Cardiac septum (tissue), 1 donor: ENCODE data around the gene HSD11B1L. TPM values are rescaled to one million over a fixed set of nuclear protein-coding genes. Genes with fewer than 3 reads are reported as not detected.
"Not testable (repeated sequence)": the region's sequence is repeated elsewhere in the genome, so short reads cannot be mapped to it uniquely, and the experiment has no call there.

ENCODE experiments used
- DNase-seq: peaks from one replicate; pipeline ENCODE4 v3.0.0-alpha.2; 2020; ENCODE audit warnings: low spot score
- intact Hi-C: fragments of 100-400 bp; cut with DNase I; formaldehyde crosslinking; loops from one replicate; pipeline ENCODE4 v1.14.0; 2022
- total RNA-seq: library from RNA; stranded (reverse); fragmentation: NEBNext Ultra II Directional; extraction: Animal tissue kit (Norgen Biotek cat#: 25700); gene quantifications from one replicate; pipeline ENCODE4 v1.2.1, GENCODE V29; 2021
- donor health status: DM: no; HTN: no; CAD: no.

The HSD11B1L gene
- total RNA-seq, 1 donor from 2014 or later = 4.3 TPM

DNA sequence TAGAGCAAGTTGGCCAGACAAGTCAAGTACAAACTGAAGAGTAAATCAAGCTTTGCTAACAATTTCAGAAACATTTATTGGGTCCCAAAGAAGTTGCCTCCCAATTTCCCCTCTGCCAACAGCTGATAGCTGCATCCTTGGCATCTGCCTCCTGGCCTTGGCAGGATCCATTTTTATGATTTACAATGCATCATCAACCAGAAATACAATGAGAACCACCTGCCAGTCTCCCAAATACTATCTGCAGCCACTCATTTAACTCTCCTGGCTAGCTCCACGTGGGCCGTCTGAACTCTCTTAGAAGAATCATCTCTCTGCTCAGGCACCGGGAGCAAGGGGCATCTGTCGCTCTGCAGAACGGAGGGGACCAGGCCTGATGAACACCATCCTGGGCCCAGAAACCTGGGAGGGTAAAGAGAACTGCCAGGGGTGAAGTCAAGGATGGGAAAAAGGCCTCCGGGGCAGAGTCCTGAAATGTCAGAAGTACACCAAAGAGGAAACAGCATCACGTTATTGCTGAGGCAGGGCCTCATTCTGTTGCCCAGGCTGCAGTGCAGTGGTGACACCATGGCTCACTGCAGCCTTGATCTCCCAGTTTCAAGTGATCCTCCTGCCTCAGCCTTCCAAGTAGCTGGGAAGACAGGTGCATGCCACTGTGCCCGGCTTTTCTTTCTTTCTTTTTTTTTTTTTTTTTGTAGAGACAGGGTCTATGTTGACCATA is 36.5 kb downstream of the HSD11B1L start:
- no peak for DNase-seq
- intact Hi-C loops = no loop called here

DNA sequence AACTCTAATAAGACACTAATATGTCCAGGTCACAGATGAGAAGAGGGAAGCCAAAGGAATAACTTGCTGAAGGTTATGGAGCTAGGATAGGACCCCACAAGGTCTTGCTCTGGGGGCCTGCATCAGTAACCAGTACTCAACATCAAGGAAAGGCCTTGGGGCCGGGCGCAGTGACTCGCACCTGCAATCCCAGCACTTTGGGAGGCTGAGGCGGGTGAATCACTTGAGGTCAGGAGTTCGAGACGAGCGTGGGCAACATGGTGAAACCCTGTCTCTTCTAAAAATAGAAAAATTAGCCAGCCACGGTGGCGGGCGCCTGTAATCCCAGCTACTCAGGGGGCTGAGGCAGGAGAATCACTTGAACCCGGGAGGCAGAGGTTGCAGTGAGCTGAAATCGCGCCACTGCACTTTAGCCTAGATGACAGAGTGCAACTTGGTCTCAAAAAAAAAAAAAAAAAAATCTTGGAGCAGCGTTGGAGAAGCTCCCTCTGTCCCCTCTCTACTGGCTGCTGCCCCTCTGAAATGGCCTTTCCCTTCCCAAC is 37.3 kb downstream of the HSD11B1L start:
- no peak for DNase-seq
- intact Hi-C loops = no loop called here

DNA sequence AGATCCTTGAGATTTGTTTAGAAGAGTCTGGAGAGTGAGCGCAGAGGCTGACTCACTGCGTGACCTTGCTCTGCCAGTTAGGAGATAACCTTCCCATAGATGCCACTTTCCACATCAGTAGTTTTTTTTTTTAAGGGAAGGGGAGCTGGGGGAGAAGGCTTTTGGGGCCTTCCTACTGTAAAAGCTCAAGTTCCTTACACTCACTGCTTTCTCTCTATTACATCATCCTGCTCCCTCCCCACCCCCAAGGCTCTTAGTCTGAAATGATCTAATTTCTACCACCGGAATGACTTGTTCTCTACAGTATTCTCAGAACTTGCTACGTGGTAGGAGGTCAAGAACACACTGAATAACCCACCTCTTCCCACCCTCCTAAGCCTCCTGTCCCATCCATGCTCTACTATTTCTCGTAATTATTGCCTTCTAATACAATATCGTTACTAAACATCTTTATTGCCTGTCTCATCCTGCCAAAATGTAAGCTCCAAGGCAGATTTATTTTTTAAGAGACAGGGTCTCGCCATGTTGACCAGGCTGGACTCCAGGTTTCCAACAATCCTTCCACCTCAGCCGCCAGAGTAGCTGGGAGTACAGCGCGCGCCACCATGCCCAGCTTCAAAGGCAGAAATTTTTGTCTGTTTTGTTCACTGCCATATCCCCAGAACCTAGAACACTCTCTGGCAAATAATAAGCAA is 37.9 kb downstream of the HSD11B1L start:
- intact Hi-C loops = no loop called here

DNA sequence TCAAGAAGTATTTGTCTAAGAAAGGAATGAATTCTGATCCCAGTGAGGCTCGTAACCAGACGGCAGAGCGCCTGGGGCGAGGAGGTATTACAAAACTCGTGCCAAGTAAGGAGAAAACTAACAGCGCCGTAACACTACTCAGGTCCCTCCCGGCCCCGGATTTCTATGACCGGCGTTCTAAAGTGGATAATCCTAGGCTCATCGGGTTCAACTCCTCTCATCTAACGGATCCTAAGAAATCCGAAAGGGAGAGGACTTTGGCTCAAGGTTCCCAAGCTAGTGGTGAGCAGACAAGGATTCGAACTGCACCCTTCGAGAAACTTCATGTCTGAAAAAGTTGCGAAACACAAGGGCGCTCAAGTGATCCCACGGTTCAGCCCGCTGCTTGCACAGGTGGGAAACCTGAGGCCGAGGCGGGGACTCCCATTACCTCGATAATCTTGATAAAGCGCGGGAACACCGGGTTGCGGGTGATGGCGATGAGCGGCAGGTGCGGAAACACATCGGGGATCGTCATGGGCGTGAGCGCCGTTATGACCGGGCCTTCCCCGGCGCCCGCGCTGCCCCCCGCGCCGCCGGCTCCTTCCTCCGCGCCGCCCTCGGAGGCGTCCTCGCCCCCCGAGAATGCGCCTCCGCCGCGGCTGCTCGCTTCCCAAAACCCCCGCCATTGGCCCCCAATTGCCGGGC is 38.6 kb downstream of the HSD11B1L start:
- DNase-seq = no peak
- intact Hi-C loops = no loop called here

More for the DNA sequence above, 37.9 kb downstream of the HSD11B1L start:
- DNase-seq = no peak

DNA sequence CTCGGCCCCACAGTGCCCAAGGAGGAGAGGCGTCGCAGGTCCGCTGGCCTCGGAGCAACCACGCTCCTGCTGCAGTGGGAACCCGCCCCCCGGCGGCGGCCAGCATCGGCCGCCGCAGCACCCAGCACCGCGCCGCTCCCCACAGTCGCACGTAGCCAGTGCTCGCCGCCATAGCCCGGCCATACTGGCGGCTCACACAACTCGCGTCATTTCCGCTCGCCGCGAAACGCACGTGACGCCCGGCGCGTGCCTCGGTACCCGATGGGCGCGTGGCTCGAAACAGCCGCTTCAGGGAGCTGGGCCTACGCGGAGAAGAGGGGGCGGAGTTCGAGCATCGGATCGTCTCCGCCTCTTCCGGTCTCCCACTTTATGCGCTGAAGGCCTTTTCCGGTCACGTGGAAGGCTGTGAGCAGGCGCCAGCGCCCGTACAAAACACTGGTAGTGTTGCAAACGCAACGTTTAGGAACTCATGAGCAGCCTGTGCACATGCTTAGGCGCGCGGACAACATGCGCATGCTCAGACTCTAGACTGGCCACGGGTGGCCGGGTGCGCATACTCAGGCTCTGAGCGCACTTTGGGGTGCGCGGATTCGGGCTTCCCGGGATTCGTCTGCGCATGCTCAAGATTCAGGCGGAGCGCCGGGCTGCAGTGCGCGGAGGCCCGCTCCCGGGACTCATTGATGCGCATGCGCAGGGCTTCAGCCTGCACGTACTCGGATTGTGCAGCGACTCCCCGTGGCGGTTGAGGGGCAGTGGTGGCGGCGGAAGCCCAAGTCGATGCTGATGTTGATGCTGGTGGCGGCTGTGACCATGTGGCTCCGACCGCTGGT is 39.3 kb downstream of the HSD11B1L start, which contains the start of the genes CATSPERD and LONP1:
Gene CATSPERD, plus strand, starts transcription at position 677 of the 830 bp plus-strand sequence. Its CDS starts 101 bp downstream, at position 778.
Gene LONP1, minus strand, starts transcription at position 186 of the 830 bp plus-strand sequence. Its CDS starts 14 bp downstream, at position 172.
- intact Hi-C loops = loop anchor here (1.0 to 5.0 kb wide), 2 partner anchors 30 to 72 kb away; partner anchors contain the start of genes DUS3L and RPL36

DNA sequence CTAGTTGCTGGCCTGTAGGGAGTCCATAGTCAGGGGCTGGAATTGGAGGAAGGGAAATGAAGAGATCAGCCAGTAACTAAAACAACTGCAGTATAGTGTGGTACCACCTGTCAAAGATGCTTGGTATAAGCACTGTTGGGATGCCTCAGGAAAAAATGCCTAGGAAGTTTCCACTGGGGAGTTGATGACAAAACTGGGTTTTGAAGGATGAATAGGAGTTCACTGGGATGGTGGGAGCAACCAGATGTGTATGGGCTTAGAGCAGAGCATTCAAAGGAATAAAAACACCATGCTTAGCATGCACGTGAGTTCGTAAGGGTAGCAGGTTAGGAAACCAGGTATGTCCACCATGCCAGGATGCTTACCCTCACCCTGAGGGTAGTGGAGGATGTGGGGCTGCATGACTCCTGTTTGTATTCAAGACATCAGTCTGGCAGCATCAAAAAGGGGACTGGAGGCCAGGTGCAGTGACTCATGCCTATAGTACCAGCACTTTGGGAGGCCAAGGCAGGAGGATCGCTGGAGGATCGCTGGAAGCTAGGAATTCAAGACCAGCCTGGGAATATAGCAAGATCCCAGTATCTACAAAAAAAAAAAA is 46.7 kb downstream of the HSD11B1L start:
- no peak for DNase-seq
- intact Hi-C loops = no loop called here

More for the DNA sequence above, 39.3 kb downstream of the HSD11B1L start, which contains the start of the genes CATSPERD and LONP1:
- peak; percentile 98 for DNase-seq

DNA sequence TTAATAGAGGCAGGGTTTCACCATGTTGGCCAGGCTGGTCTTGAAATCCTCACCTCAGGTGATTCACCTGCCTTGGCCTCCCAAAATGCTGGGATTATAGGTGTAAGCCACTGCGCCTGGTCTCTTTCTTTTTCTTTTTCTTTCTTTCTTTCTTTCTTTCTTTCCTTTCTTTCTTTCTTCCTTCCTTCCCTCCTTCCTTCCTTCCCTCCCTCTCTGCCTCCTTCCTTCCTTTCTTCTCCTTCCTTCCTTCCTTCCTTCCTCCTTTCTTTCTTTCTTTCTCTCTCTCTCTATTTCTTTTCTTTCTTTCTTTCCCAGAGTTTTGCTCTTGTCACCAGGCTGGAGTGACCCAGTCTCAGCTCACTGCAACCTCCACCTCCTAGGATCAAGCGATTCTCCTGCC is 52.3 kb downstream of the HSD11B1L start:
- intact Hi-C loops, DNase-seq: not testable (repeated sequence)

Other genes with a start within 250 kb of the HSD11B1L start
- gene ZNRF4, start 225.6 kb upstream of the HSD11B1L start, total RNA-seq = not detected
- gene TINCR, start 113.1 kb upstream of the HSD11B1L start, total RNA-seq = 0.16 TPM
- gene SAFB2, start 58.3 kb upstream of the HSD11B1L start, total RNA-seq = 48.6 TPM
- gene SAFB, start 57.9 kb upstream of the HSD11B1L start, total RNA-seq = 67.4 TPM
- 143 TPM for gene MICOS13, start 511 bp upstream of the HSD11B1L start, total RNA-seq
- 337 TPM for gene RPL36, start 9.3 kb downstream of the HSD11B1L start, total RNA-seq
- 70.8 TPM for gene LONP1, start 39.1 kb downstream of the HSD11B1L start, total RNA-seq
- gene CATSPERD, start 39.6 kb downstream of the HSD11B1L start, total RNA-seq = not detected
- gene PRR22, start 103.7 kb downstream of the HSD11B1L start, total RNA-seq = 1.3 TPM
- gene DUS3L, start 110.1 kb downstream of the HSD11B1L start, total RNA-seq = 21.6 TPM
- gene NRTN, start 124.0 kb downstream of the HSD11B1L start, total RNA-seq = 23.6 TPM
- gene FUT6, start 158.7 kb downstream of the HSD11B1L start, total RNA-seq = not detected
- gene FUT3, start 170.4 kb downstream of the HSD11B1L start, total RNA-seq = not detected
- not detected for gene FUT5, start 189.5 kb downstream of the HSD11B1L start, total RNA-seq
- 414 TPM for gene NDUFA11, start 222.8 kb downstream of the HSD11B1L start, total RNA-seq
- gene VMAC, start 223.8 kb downstream of the HSD11B1L start, total RNA-seq = 2.4 TPM
- 2.7 TPM for gene CAPS, start 233.2 kb downstream of the HSD11B1L start, total RNA-seq